NCI-H2227 treated with DMSO at 0.1 percent for 48 hours (cell line): ENCODE data around the gene LRRC75A.
"Not testable (repeated sequence)": the region's sequence is repeated elsewhere in the genome, so short reads cannot be mapped to it uniquely, and the experiment has no call there.

ENCODE experiments used
- DNase-seq: peaks from one replicate; lab custom pipeline; 2025; lab: John Stamatoyannopoulos, UW

Gene LRRC75A

GRCh38 chr17:16398270-16399267, 93.4 kb downstream of the LRRC75A start:
- DNase-seq: no peak

GRCh38 chr17:16396693-16397092, 95.3 kb downstream of the LRRC75A start:
- not testable (repeated sequence) for DNase-seq

- not testable (repeated sequence) for DNase-seq
These were observed 96.1 kb downstream of the LRRC75A start for GRCh38 chr17:16395887-16396286.

GRCh38 chr17:16392491-16392890, 99.5 kb downstream of the LRRC75A start:
- DNase-seq: not testable (repeated sequence)
